Activated T-helper 1 cell treated with anti-CD3 and anti-CD28 coated beads, Interleukin-2, amount 50 U/mL, for 16 hours (primary cell): ENCODE results near the gene GRIK2.

ENCODE experiments used
- DNase-seq, 2 donors: peaks; one replicate each; pipeline ENCODE4 v3.0.0-alpha.2; 2020; ENCODE audit warnings: low read depth in 1 of 2, low spot score in 1 of 2

GRIK2 gene

GRCh38 chr6:101706576-101706975, 313.1 kb downstream of the GRIK2 start:
- no peak for DNase-seq

DNA sequence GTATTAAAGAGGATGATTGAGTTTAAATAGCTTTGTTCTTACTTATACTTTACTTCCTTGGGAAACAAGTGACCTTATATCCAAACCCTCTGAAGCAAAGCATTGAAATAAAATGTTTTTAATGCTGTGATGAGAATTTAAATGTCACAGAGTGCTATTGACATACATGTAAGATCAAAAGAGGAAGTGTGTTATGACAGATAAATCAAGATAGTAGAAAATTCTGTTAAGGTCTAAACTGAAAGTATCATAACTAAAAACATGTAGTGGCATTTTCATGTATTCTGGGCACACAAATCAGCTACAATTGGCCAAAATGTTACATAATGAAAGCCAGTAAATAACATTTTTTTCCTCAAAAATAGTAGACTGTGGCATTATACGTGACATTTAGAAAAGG, 318.0 kb downstream of the GRIK2 start:
- DNase-seq = no peak

- no peak for DNase-seq
These were observed 322.9 kb downstream of the GRIK2 start for GRCh38 chr6:101716387-101716786.

DNA sequence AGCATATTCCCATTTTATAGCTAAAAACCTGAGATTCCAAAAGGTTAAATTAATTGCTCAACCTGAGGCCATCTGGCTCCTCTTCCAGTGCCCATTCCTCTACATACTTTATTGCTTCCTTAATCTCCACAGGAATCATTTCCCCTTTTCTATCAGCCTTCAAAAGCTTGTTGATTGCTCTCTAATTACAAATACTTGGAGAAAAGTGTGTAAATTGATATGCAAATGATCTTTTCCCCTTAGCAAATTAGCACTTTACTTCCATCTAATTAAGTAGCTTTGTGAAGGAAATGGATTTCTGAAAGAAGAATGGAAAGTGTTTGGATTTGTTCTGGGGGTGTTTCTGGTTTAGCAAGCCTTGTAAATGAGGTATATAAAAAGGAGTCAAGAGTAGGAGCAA, 323.3 kb downstream of the GRIK2 start:
- DNase-seq = no peak

DNA sequence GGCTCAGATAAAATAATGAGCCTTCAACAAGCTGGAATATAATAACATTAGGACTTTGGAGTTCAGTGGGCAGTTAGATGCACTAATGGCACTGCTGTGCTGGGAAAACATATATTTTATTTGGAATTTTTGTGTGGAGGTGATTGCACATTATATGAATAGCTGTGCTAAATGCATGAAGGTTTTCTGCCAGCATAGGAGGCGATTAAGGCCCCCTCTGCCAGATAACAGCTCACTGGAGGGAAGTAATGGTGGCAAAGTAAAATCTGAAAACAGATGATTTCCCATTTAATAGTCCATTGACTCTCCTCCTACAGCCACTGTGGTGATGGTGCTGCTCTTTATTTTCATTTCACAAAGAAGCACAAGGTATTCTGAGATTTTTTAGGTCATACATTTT, 326.0 kb downstream of the GRIK2 start:
- no peak for DNase-seq

DNA sequence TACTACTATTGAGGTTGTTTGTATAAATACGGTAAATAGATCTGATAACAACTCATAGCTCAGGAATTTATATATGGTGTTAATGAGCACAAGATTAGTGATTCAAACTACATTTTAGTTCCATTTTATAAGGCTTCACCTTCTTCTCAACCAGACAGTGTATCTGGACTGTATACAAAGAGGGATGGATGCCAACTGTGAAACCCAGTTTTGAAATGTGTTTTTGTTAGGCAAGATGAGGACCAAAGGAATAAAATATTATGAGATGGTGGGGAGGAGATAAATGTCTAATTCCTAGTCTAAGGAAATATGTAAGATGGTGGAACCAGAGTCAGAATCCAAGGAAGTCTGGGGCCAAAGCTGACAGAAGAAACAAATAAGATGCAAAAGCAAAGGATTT, 329.0 kb downstream of the GRIK2 start:
- DNase-seq = no peak

- DNase-seq = no peak
These were observed 329.6 kb downstream of the GRIK2 start for GRCh38 chr6:101722991-101723579.

DNA sequence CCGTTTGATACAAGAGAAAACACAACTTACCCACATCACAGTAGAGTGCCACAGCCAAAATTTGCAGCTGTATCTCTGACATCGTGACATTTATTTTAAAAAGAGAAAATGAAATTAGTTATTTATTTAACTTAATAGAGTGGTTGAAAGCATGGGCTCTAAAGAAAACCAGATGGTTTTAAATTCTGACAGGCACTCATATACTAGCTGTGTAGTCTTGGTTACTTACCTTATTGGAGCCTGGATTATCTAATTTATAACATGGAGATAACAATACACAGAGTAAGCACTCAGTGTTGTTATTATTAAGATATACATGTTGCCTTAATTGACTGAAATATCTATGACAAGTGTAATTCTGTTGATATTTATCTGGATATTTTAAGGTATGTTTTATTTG, 334.9 kb downstream of the GRIK2 start:
- no peak for DNase-seq

- DNase-seq = no peak
These were observed 335.4 kb downstream of the GRIK2 start for GRCh38 chr6:101728956-101729355.

GRCh38 chr6:101730954-101731353, 337.4 kb downstream of the GRIK2 start:
- DNase-seq = no peak

GRCh38 chr6:101733899-101734298, 340.4 kb downstream of the GRIK2 start:
- DNase-seq = no peak

DNA sequence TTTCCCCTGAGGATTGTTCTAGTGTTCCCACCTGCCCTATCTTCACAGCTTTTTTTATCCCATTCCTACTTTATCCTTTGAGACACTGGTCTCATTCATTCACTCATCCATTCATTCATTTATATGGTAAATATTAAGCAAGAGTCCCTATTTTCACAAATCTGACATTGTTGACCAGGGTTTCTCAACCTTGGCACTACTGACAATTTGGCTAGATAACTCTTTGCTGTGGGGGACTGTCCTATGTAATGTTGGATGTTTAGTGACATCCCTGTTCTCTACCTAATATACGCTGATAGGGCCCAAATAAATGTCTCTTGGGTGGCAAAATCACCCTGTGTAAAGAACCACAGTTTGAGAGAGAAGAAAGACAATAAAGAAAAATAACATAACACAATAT, 345.0 kb downstream of the GRIK2 start:
- no peak for DNase-seq

DNA sequence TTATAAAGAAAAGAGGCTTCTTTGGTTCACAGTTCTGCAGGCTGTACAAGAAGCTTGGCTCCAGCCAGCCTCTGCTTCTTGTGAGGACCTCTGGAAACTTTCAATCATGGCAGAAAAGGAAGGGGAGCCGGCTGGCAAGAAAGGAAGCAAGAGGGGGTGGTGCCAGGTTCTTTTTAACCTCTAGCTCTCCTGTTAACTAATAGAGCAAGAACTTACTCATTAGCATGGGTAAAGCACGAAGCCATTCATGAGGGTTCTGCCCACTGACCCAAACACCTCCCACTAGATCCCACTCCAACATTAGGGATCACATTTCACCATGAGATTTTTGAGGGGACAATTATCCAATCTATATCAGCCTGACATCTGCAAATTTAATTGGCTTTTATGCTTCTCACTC, 347.1 kb downstream of the GRIK2 start:
- no peak for DNase-seq

- DNase-seq = no peak
These were observed 348.1 kb downstream of the GRIK2 start for GRCh38 chr6:101741474-101742171.

GRCh38 chr6:101747160-101747559, 353.7 kb downstream of the GRIK2 start:
- no peak for DNase-seq

- no peak for DNase-seq
These were observed 354.2 kb downstream of the GRIK2 start for GRCh38 chr6:101747716-101748115.

GRCh38 chr6:101755931-101756330, 362.4 kb downstream of the GRIK2 start:
- no peak for DNase-seq

GRCh38 chr6:101758368-101758767, 364.9 kb downstream of the GRIK2 start:
- DNase-seq = no peak

DNA sequence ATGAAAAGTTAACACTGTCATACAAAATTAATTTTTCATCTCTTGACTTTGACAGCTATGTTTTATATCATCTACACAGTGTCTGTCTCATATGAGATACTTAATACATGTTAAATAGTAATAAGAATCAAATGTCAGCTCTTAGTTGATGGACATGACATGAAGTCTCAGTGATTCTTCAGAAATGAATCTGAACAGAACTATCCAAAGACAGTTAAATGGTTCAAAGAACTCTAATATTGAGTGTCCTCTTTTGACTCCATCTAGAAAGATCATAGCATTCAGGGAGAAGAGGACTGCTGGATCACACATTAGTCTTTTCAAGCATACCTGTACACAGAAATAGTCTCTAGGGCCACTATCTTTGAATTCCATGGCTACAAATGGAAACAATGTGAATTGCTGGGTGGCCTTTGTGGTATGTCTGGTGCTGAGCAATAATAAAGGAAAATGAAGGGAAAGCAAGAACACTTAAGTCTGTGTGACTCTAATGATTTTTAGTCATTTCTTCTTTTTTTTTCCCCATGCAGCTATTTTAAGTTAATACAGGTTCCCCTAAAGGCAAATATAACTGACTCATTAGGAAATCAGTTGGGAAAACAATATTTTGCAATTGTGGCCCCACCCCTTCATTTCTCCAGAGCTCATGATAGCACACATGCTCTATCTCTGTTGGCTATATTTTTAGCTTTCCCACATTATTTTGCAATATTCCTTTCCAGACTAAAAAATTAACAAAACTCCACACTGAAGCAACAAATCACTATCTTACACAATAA, 367.5 kb downstream of the GRIK2 start:
- no peak for DNase-seq

GRCh38 chr6:101762851-101763250, 369.3 kb downstream of the GRIK2 start:
- no peak for DNase-seq

GRCh38 chr6:101765281-101765680, 371.8 kb downstream of the GRIK2 start:
- DNase-seq = no peak

- no peak for DNase-seq
These were observed 376.6 kb downstream of the GRIK2 start for GRCh38 chr6:101770116-101770515.
